ENCODE results near the gene APOC3.
A peak's percentile ranks its signal among the peaks of the same experiment; 100 is the strongest.
"Not testable (repeated sequence)": the region's sequence is repeated elsewhere in the genome, so short reads cannot be mapped to it uniquely, and the experiment has no call there.

APOC3 gene

GRCh38 chr11:116830184-116830912 is 641 bp downstream of the APOC3 start:
- DNase-seq (ENCODE audit: low read depth in 2 of 2) = no peak

- DNase-seq (ENCODE audit: low read depth in 2 of 2) = no peak
These were observed 2.2 kb downstream of the APOC3 start for GRCh38 chr11:116831790-116832349.

GRCh38 chr11:116832350-116833290 is 2.9 kb downstream of the APOC3 start:
- no peak for DNase-seq (ENCODE audit: low read depth in 2 of 2)

- DNase-seq (ENCODE audit: low read depth in 2 of 2) = no peak
These were observed 3.7 kb downstream of the APOC3 start for GRCh38 chr11:116833491-116833815.

- no peak for DNase-seq (ENCODE audit: low read depth in 2 of 2)
These were observed 4.3 kb downstream of the APOC3 start for GRCh38 chr11:116833816-116834534.

- DNase-seq (ENCODE audit: low read depth in 2 of 2) = not testable (repeated sequence)
These were observed 4.9 kb downstream of the APOC3 start for GRCh38 chr11:116834535-116835041.

- DNase-seq (ENCODE audit: low read depth in 2 of 2) = no peak
These were observed 5.5 kb downstream of the APOC3 start for GRCh38 chr11:116835042-116835772.

- peak; percentile 76 to 83 for DNase-seq (ENCODE audit: low read depth in 2 of 2)
These were observed 6.3 kb downstream of the APOC3 start for GRCh38 chr11:116835791-116836631.

GRCh38 chr11:116836632-116836991 is 6.9 kb downstream of the APOC3 start:
- DNase-seq (ENCODE audit: low read depth in 2 of 2) = no peak

- DNase-seq (ENCODE audit: low read depth in 2 of 2) = no peak
These were observed 7.8 kb downstream of the APOC3 start, which contains the start of gene APOA1 for GRCh38 chr11:116837231-116838091. TSS of gene APOA1 (minus strand) at chr11:116837622. CDS start at chr11:116837387, 235 bp downstream.

- DNase-seq (ENCODE audit: low read depth in 2 of 2) = no peak
These were observed 8.8 kb downstream of the APOC3 start for GRCh38 chr11:116838321-116839084.

- DNase-seq (ENCODE audit: low read depth in 2 of 2) = no peak
These were observed 10.6 kb downstream of the APOC3 start for GRCh38 chr11:116840224-116840745.

GRCh38 chr11:116840746-116841296 is 11.1 kb downstream of the APOC3 start:
- DNase-seq (ENCODE audit: low read depth in 2 of 2) = no peak

- DNase-seq (ENCODE audit: low read depth in 2 of 2) = no peak
These were observed 12.4 kb downstream of the APOC3 start for GRCh38 chr11:116842117-116842516.

- no peak for DNase-seq (ENCODE audit: low read depth in 2 of 2)
These were observed 13.2 kb downstream of the APOC3 start for GRCh38 chr11:116842909-116843308.

GRCh38 chr11:116843661-116844060 is 14.0 kb downstream of the APOC3 start:
- DNase-seq (ENCODE audit: low read depth in 2 of 2) = no peak

- DNase-seq (ENCODE audit: low read depth in 2 of 2) = no peak
These were observed 15.0 kb downstream of the APOC3 start for GRCh38 chr11:116844722-116845121.

GRCh38 chr11:116847612-116848011 is 17.9 kb downstream of the APOC3 start:
- DNase-seq (ENCODE audit: low read depth in 2 of 2) = no peak
